Progenitor cell of endocrine pancreas (in vitro differentiated cells): ENCODE data around the gene FRMD6. TPM values are rescaled to one million over a fixed set of nuclear protein-coding genes. Genes with fewer than 3 reads are reported as not detected.

ENCODE experiments used
- DNase-seq: peaks from one replicate; pipeline ENCODE4 v3.0.0; 2021; ENCODE audit warnings: low spot score; ENCODE audit not compliant: unreplicated experiment
- H3K27ac Mint-ChIP-seq: 2 replicates; pipeline ENCODE4 v1.8.0; 2021; ENCODE audit warnings: mild to moderate bottlenecking, moderate library complexity, mixed read lengths
- H3K27me3 Mint-ChIP-seq: 2 replicates; pipeline ENCODE4 v1.8.0; 2021; ENCODE audit warnings: mixed read lengths
- H3K36me3 Mint-ChIP-seq: 2 replicates; pipeline ENCODE4 v1.8.0; 2022; ENCODE audit warnings: mixed read lengths; ENCODE audit not compliant: insufficient read depth
- H3K4me1 Mint-ChIP-seq: 2 replicates; pipeline ENCODE4 v1.8.0; 2021; ENCODE audit warnings: low read depth, mixed read lengths
- H3K4me3 Mint-ChIP-seq: 2 replicates; pipeline ENCODE4 v1.8.0; 2021; ENCODE audit warnings: low read depth, mild to moderate bottlenecking, moderate library complexity, mixed read lengths
- H3K9me3 Mint-ChIP-seq: 2 replicates; pipeline ENCODE4 v1.8.0; 2021; ENCODE audit warnings: low read depth, mixed read lengths
- long read RNA-seq: library from polyadenylated mRNA; unstranded; transcript quantifications from one replicate; pipeline ENCODE4 v2.0.0, GENCODE V29; 2020
- total RNA-seq: library from RNA; stranded (reverse); gene quantifications from 2 replicates; pipeline ENCODE4 v1.2.1, GENCODE V29; 2021
- TF ChIP-seq, protein P1 (sequence below): fragments of 200-600 bp; sonication (generic); IDR thresholded peaks from one replicate; pipeline ENCODE4 v1.5.0; 2021; ENCODE audit warnings: antibody characterized with exemption, mild to moderate bottlenecking; ENCODE audit not compliant: unreplicated experiment

FRMD6 gene
- total RNA-seq: 40.7 and 45.8 TPM in 2 replicates
- long read RNA-seq, full-length matches to known transcripts: 42 of 77 reads
- long read RNA-seq, partial matches to known transcripts: 23 of 77 reads
- long read RNA-seq, other reads (novel, unspliced or antisense): 12 of 77 reads

DNA sequence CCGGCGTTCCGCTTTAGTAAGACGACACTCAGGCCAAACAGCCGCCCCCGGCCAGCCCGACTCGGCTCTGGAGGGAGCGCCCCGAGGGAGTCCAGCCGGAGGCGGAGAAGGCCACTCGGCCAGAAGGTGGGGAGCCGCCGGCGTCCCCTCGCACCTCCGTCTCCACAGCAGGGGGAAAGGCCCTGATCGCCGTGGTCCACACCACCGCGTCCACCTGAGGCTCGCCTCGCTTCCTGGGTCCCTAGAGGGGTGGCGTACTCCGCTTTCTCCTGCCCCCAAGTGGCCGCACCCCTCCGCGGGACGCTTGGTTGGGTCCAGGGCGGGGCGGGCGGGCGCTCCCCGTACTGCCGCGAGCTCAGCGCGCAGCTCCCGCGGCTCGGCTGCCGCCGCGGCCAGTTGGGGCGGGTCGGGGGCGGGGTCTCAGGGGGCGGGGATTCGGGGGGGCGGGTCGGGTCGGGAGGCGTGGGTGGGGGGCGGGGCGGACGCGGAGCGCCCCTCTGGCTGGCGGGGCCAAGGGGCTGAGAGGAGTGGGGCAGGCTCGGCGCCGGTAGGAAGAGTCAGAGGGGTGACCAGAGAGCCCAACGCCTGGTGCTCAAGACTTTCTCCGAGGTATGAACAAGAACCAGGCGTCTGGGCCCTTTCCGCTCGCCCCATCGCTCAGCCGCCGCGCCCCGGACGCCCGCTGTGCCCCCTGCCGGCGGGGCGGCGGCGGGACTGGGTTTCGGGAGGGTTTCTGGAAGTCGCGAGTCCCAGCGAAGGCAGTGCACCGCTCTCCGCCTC lies at the start of gene FRMD6:
Gene FRMD6, plus strand, starts transcription at position 523 of the 780 bp plus-strand sequence. CDS start 37,927 bp downstream, outside the sequence.
- H3K4me1 Mint-ChIP-seq: peaks cover 23% of the 10 kb centered on the region
- peak; percentile 82 for DNase-seq
- TF ChIP-seq, protein P1, sequence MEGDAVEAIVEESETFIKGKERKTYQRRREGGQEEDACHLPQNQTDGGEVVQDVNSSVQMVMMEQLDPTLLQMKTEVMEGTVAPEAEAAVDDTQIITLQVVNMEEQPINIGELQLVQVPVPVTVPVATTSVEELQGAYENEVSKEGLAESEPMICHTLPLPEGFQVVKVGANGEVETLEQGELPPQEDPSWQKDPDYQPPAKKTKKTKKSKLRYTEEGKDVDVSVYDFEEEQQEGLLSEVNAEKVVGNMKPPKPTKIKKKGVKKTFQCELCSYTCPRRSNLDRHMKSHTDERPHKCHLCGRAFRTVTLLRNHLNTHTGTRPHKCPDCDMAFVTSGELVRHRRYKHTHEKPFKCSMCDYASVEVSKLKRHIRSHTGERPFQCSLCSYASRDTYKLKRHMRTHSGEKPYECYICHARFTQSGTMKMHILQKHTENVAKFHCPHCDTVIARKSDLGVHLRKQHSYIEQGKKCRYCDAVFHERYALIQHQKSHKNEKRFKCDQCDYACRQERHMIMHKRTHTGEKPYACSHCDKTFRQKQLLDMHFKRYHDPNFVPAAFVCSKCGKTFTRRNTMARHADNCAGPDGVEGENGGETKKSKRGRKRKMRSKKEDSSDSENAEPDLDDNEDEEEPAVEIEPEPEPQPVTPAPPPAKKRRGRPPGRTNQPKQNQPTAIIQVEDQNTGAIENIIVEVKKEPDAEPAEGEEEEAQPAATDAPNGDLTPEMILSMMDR: peak; percentile 90
- H3K36me3 Mint-ChIP-seq: peaks cover 2% of the 10 kb centered on the region
- H3K27ac Mint-ChIP-seq: peak within 1 kb of the TSS; percentile 93
- H3K4me3 Mint-ChIP-seq: peak within 1 kb of the TSS; percentile 91
- no peaks in the 10 kb centered on the region for H3K9me3 Mint-ChIP-seq
- H3K27me3 Mint-ChIP-seq: no peaks in the 10 kb centered on the region

DNA sequence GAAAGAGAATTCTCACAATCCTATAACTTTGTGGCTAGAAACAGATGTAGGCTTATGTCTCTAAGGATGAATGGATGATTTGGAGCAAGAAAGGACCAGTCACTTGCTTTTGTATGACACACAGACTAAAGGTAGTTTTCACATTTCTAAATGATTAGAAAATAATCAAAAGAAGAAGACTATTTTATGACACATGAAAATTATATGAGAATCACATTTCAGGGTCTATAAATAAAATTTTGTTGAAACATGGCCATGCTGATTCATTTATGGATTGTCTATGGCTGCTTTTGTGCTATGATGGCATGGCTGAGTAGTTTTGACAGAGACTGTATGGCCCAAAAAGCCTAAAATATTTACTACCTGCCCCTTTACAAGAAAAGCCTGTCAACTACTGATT lies 49.4 kb upstream of the FRMD6 start:
- H3K4me1 Mint-ChIP-seq: peaks cover 10% of the 10 kb centered on the region
- TF ChIP-seq, protein P1: no peak
- DNase-seq: no peak
- H3K27ac Mint-ChIP-seq: no peak overlapping the region
- no peaks in the 10 kb centered on the region for H3K9me3 Mint-ChIP-seq
- H3K4me3 Mint-ChIP-seq: no peak overlapping the region
- H3K36me3 Mint-ChIP-seq: no peaks in the 10 kb centered on the region
- H3K27me3 Mint-ChIP-seq: no peaks in the 10 kb centered on the region

DNA sequence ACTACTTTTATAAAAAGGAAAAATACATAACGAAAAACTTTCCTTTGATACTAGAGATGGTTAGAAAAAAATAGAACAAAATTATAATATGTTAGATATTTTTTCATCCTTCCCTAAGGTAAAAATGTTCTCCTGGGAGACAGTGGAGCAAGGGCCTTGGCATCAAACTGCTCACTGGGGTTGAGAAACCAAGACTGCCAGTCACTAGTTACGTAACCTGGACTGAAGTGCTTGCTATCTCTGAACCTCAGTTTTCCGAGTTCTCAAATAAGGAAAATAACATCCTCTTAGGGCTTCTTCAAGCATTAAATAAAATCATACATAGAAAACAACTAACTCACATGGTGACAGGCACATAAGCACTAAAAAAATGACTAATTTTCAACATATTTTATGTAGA lies 48.2 kb upstream of the FRMD6 start:
- TF ChIP-seq, protein P1: no peak
- H3K36me3 Mint-ChIP-seq: no peaks in the 10 kb centered on the region
- DNase-seq: no peak
- no peak overlapping the region for H3K4me3 Mint-ChIP-seq
- H3K27me3 Mint-ChIP-seq: no peaks in the 10 kb centered on the region
- H3K4me1 Mint-ChIP-seq: peaks cover 19% of the 10 kb centered on the region
- no peaks in the 10 kb centered on the region for H3K9me3 Mint-ChIP-seq
- H3K27ac Mint-ChIP-seq: no peak overlapping the region

DNA sequence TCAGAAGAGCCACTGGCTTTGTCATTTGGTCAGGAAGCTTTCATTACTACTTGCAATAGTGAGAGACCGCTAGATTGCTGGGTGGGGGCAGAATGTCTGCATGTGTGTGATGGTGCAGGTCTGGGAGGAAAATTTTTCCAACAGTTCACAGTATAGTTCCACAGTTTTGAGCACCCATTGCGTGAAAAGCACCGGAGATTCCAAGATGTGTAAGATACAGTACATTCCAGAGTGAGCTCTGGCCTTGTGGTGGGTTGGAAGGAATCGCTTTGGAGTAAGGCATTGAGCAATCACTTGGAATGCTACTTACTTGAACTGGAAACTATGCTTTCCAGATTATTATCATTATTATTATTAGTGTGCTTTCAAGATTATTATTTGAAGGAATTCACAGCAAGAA lies 47.6 kb upstream of the FRMD6 start:
- Mint-ChIP-seq H3K27me3 (no peaks in the 10 kb centered on the region), H3K36me3 (no peaks in the 10 kb centered on the region), H3K27ac (no peak overlapping the region), H3K4me1 (peaks cover 21% of the 10 kb centered on the region), H3K4me3 (no peak overlapping the region), H3K9me3 (no peaks in the 10 kb centered on the region)
- TF ChIP-seq, protein P1: no peak
- no peak for DNase-seq

DNA sequence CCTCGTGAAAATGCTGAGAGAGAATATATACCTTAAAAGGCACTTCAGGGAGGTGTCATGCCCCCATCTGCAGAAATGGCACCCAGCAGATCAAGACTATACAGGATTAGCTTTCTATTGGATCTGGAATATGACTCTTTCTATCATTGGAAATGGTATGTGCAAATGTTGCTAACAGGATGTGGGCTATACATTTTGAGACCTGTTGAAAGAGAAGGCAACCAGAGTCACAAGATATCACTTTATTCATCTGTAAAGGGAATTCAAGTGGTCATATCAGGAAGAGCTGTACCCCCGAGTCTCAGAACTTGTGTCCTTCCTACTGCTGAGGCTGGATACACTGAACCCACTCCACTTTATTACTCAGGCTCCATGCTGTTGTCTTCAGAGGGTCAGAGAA lies 46.1 kb upstream of the FRMD6 start:
- Mint-ChIP-seq H3K4me3 (no peak overlapping the region), H3K36me3 (no peaks in the 10 kb centered on the region), H3K9me3 (no peaks in the 10 kb centered on the region), H3K27me3 (no peaks in the 10 kb centered on the region), H3K4me1 (peaks cover 25% of the 10 kb centered on the region), H3K27ac (no peak overlapping the region)
- DNase-seq: no peak
- TF ChIP-seq, protein P1: no peak
